D721Med (cell line): Measurements from ENCODE around the gene CWF19L2.
"Not testable (repeated sequence)": the region's sequence is repeated elsewhere in the genome, so short reads cannot be mapped to it uniquely, and the experiment has no call there.

Experiments used
- DNase-seq: peaks from one replicate; pipeline ENCODE4 v3.0.0; 2011; ENCODE audit warnings: low spot score; ENCODE audit not compliant: insufficient read length
- FAIRE-seq: peaks from 2 replicates; lab custom pipeline; 2011; peaks lifted over from hg19 to GRCh38; lab: Jason Lieb, UNC
- TF ChIP-seq, protein P1 (sequence below): IDR thresholded peaks from 2 replicates; pipeline ENCODE4 v1.5.1; 2012; ENCODE audit warnings: mild to moderate bottlenecking, control low read depth; ENCODE audit not compliant: insufficient read depth; ENCODE audit errors: missing control alignments

CWF19L2 gene

DNA sequence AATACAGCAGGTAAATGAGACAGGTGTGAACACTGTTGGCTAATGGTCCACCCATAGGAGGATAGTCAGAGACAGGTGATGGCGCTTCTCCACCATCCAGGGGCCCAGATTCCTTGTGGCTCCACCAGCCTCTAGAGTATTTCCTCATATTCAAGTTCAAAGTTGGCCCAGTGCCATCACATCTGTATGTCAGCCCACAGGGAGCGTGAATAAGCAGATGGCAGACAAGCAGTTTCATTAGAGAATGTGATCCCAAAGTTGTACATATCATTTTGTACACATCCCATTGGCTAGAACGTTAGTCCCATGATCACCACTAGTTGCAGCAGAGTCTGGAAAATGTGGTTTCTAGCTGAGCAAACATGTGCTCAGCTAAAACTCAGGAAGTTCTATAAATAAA, 11.0 kb upstream of the CWF19L2 start:
- no peak for DNase-seq
- TF ChIP-seq, protein P1, sequence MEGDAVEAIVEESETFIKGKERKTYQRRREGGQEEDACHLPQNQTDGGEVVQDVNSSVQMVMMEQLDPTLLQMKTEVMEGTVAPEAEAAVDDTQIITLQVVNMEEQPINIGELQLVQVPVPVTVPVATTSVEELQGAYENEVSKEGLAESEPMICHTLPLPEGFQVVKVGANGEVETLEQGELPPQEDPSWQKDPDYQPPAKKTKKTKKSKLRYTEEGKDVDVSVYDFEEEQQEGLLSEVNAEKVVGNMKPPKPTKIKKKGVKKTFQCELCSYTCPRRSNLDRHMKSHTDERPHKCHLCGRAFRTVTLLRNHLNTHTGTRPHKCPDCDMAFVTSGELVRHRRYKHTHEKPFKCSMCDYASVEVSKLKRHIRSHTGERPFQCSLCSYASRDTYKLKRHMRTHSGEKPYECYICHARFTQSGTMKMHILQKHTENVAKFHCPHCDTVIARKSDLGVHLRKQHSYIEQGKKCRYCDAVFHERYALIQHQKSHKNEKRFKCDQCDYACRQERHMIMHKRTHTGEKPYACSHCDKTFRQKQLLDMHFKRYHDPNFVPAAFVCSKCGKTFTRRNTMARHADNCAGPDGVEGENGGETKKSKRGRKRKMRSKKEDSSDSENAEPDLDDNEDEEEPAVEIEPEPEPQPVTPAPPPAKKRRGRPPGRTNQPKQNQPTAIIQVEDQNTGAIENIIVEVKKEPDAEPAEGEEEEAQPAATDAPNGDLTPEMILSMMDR, result no peak

DNA sequence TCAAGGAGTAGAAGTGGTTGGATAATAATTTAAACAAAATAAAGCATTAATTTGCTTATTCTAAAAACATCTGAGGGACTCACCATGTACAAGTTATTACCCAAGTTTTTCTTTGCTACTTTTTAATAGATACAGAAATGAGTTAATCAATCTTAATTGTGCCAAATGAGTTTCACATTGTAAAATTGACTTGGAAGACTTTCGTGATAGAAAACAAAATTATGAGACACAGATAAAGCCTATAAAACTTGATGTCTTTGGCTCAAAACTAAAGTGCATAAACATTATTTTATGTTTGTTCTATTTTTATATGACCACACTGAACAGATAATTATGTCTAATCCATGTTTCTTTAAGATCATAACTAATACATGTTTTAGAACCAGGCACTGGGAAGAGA, 10.1 kb upstream of the CWF19L2 start:
- FAIRE-seq, result no peak
- DNase-seq, result no peak
- TF ChIP-seq, protein P1, result no peak

More for the DNA sequence above, 11.0 kb upstream of the CWF19L2 start:
- FAIRE-seq, result no peak

DNA sequence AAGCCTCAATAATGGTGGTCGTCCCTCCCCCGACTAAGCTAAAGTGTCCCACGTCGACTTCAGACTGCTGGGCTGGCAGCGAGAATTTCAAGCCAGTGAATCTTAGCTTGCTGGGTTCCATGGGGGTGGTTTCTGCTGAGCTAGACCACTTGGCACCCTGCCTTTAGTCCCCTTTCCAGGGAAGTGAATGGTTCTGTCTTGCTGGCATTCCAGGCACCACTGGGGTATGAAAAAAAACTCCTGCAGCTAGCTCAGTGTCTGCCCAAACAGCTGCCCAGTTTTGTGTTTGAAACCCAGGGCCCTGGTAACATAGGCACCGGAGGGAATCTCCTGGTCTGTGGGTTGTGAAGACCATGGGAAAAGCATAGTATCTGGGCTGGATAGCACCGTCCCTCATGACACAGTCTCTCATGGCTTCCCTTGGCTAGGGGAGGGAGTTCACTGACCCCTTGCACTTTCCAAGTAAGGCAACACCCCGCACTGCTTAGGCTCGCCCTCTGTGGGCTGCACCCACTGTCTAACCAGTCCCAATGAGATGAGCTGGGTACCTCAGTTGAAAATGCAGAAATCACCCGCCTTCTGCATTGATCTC, 8.7 kb upstream of the CWF19L2 start:
- not testable (repeated sequence) for FAIRE-seq, DNase-seq

DNA sequence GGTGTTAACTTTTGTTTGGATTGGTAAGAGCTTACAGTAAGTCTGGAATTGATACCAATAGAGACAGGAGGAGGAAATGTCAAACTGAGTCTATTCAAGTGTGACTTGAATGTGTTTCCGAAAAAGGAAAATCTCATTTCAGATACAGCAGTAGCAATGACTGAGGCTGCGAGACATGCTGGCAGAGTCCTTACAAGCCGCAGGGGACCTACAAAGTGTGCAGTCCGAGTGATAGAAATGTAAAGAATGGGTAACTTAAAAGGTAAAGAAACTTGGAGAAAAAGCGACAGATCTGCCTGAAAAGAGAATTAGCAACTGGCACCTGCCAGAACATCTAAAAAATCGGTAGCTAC, 444 bp downstream of the CWF19L2 start:
- DNase-seq (no peak), FAIRE-seq (no peak)

DNA sequence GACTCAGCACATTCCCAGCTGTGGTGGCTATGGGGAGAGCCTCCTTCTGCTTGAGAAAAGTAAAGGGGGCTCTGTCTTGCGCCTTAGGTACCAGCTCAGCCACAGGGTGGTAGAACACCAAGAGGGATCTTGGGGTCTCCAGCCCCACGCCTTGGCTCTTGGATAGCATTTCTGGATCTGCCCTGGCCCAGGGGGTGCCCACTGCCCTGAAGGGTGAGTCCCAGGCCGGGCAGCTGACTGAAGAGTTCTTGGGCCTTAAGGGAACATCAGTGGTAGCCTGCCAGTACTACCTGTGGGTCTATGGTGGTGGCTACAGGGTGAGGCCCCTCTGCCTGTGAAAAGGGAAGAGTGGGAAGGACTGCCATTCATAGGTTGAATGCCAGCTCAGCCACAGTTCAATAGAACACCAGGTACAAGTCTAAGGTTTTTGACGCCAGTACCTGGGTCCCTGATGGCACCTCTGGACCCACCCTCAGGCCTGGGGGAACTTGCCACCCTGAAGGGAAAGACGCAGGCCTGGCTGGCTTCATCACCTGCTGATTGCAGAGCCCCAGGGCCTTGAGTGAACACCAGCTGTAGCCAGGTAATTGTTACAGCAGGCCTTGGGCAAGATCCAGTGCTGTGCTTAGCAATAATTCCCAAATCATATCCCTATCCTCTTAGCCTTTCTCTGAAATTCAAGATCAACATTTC, 3.9 kb downstream of the CWF19L2 start:
- no peak for FAIRE-seq
- DNase-seq, result no peak
- TF ChIP-seq, protein P1, result no peak

More for the DNA sequence above, 444 bp downstream of the CWF19L2 start:
- TF ChIP-seq, protein P1, result no peak

DNA sequence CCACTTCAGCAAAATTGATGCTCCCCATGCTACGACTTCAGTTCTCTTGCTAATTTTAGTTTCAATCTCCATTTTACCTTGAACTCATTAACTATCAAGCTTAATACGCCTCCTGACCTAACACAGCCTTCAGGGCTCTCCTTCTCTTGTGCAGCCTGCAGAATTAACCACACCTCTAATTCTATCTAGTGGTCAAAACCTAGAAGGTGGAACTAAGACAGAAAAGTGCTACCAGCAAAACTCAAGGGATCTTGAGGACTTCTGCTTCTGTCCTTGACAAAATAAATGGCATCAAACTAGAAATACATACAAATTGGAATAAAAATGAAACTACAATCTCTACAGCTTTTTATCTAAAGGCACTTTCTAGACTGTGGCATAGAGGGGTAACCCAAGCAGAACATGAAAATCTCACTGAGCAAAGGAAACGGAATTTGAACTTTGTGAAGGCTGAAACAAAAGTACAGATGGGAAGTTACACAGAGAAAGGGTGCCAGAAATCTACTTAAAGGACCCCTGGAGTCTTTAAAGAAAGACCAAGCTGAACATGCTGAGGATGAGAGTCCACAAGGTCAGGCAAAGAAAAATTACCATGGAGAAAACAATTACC, 10.7 kb downstream of the CWF19L2 start:
- no peak for FAIRE-seq
- no peak for DNase-seq
- TF ChIP-seq, protein P1, result no peak

DNA sequence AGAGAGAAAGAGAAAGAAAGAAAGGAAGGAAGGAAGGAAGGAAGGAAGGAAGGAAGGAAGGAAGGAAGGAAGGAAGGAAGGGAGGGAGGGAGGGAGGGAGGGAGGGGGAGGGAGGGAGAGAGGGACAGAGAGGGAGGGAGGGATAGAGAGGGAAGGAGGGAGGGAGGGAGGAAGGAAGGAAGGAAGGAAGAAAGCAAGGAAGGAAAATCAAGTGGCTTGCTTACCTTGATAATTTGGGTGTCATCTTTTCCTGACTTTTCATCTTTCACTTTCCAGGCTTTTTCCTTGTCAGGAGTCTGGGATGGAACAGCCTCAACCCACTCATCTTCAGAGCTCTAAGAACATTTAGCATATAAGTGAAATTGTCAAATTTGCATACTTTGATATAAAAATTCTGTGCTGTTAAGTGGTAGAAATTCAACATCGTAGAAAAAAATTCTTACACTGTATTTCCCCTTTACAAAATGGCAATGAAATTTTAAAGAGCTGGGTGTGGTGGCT, 14.9 kb downstream of the CWF19L2 start:
- TF ChIP-seq, protein P1, result no peak
- no peak for FAIRE-seq
- DNase-seq, result no peak
